ENCODE results near the gene CAAP1.
"Not testable (repeated sequence)": the region's sequence is repeated elsewhere in the genome, so short reads cannot be mapped to it uniquely, and the experiment has no call there.

The CAAP1 gene

GRCh38 chr9:26870292-26870691, 22.3 kb downstream of the CAAP1 start:
- TF ChIP-seq CTCF (IDR thresholded peaks at IDR 0.05) = no peak
- DNase-seq = no peak
- Mint-ChIP-seq H3K4me3 (no peak overlapping the region), H3K27me3 (ENCODE audit: low read depth, poor library complexity) (no peaks in the 10 kb centered on the region), H3K36me3 (ENCODE audit: low read depth) (peaks cover 35% of the 10 kb centered on the region), H3K27ac (no peak overlapping the region), H3K9me3 (no peaks in the 10 kb centered on the region), H3K4me1 (no peaks in the 10 kb centered on the region)

- no peaks in the 10 kb centered on the region for H3K4me1 Mint-ChIP-seq
- peak; percentile 20 for TF ChIP-seq CTCF (IDR thresholded peaks at IDR 0.05)
- no peak overlapping the region for H3K27ac Mint-ChIP-seq
- peaks cover 20% of the 10 kb centered on the region for H3K36me3 Mint-ChIP-seq (ENCODE audit: low read depth)
- H3K4me3 Mint-ChIP-seq = no peak overlapping the region
- H3K27me3 Mint-ChIP-seq (ENCODE audit: low read depth, poor library complexity) = no peaks in the 10 kb centered on the region
- H3K9me3 Mint-ChIP-seq = no peaks in the 10 kb centered on the region
- no peak for DNase-seq
Measured at GRCh38 chr9:26863074-26863473, 29.5 kb downstream of the CAAP1 start.

DNA sequence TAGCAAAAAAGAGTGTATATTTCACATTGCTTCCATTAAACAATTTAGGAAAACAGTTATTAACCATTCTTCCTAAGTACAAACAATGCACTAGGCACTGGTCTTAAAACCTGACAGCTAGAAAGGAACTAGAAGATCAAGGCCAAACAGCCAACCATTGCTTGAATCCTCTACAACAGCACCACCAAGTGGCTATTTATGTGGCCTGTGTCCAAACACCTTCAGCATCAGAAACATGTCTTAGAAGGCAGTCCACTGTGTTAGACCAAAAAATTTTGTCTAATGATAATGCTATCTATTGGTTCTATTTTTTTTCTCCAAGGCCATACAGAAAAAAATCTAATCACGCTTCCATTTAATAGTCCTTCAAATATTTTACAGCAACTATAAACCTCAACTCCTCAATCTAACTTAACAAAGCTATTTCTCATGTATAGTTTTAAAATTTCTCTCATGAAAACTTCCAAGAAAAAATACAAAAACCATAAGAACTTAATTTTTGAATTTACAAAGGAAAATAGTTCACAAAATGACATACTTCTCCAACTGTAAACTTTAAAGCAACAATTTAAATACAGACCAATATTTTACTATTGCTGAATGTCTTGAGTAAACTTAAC, 36.1 kb downstream of the CAAP1 start:
- no peak overlapping the region for H3K4me3 Mint-ChIP-seq
- H3K27me3 Mint-ChIP-seq (ENCODE audit: low read depth, poor library complexity) = peaks cover 2% of the 10 kb centered on the region
- H3K36me3 Mint-ChIP-seq (ENCODE audit: low read depth) = peaks cover 48% of the 10 kb centered on the region
- H3K27ac Mint-ChIP-seq = no peak overlapping the region
- H3K9me3 Mint-ChIP-seq = peaks cover 3% of the 10 kb centered on the region
- no peaks in the 10 kb centered on the region for H3K4me1 Mint-ChIP-seq
- TF ChIP-seq CTCF (IDR thresholded peaks at IDR 0.05) = peak; percentile 68
- DNase-seq = peak; percentile 36

DNA sequence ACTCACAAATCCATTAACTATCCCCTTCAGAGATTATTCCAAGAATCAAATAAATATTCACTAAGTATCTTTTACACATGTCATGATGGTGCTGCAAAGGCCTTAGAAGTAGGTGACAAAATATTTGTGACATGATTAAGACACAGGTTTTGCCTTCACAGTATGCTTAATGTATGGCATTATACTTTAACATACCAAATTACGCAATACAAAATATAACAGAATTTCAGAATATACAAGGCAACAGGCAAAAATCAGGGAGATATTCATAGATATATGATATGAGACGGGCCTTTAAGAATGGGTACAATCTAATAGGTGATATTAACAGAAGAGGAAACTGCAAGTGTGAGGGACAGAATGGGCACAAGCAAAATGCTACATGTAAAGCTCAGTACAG, 41.6 kb downstream of the CAAP1 start:
- Mint-ChIP-seq H3K27me3 (ENCODE audit: low read depth, poor library complexity) (peaks cover 2% of the 10 kb centered on the region), H3K36me3 (ENCODE audit: low read depth) (peaks cover 57% of the 10 kb centered on the region), H3K4me1 (no peaks in the 10 kb centered on the region), H3K9me3 (peaks cover 3% of the 10 kb centered on the region), H3K4me3 (no peak overlapping the region), H3K27ac (no peak overlapping the region)
- no peak for DNase-seq
- TF ChIP-seq CTCF (IDR thresholded peaks at IDR 0.05) = no peak

DNA sequence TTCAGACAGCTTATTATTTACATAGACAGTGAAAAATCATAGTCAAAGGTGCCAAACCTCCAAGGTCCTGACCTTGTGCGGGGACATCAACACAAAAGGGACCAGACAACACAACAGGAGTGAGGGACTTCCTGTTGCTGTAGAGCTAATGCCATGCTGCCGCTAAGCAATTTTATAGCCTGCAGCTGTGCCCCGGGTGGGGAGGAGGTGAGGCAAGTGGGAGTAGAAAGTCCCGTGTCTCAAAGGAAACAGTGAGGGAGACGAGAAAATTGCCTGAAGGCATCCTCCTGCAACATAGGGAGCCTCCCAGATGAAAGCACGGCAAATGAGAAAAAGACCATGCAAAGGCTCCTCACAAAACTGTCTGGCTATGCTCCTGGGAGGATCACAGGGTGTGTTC, 58.8 kb downstream of the CAAP1 start:
- Mint-ChIP-seq H3K36me3 (ENCODE audit: low read depth) (peaks cover 22% of the 10 kb centered on the region), H3K4me3 (no peak overlapping the region), H3K27ac (peak overlapping the region; percentile 81), H3K27me3 (ENCODE audit: low read depth, poor library complexity) (no peaks in the 10 kb centered on the region), H3K4me1 (peaks cover 23% of the 10 kb centered on the region), H3K9me3 (peaks cover 11% of the 10 kb centered on the region)
- TF ChIP-seq CTCF (IDR thresholded peaks at IDR 0.05) = no peak
- peak; percentile 8 for DNase-seq

DNA sequence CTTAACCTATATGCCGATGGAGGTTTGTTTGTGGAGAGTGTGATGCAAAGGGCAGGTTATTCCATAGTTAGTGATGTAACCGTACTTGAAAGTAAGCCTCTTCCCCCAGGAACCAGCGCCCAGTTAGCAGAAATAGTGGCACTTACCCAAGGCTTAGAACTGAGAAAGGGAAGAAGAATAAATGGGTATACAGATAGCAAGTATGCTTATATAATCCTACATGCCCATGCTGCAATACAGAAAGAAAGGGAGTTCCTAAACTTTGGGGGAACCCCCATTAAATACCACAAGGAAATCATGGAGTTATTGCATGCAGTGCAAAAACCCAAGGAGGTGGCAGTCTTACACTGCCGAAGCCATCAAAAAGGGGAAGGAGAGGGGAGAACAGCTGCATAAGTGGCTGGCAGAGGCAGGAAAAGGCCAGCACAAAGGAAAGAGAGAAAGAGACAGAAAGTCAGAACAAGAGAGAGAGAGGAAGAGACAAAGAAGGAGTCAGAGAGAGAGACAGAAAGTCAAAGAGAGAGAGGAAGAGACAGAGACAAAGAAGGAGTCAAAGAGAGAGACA, 64.1 kb downstream of the CAAP1 start:
- H3K4me1 Mint-ChIP-seq; H3K4me3 Mint-ChIP-seq; H3K27me3 Mint-ChIP-seq (ENCODE audit: low read depth, poor library complexity); H3K36me3 Mint-ChIP-seq (ENCODE audit: low read depth); H3K9me3 Mint-ChIP-seq; H3K27ac Mint-ChIP-seq; DNase-seq: not testable (repeated sequence)

All from nephron progenitor cell (in vitro differentiated cells).